Naive B cell (primary cell): ENCODE measurements around the gene RPUSD3. TPM values are rescaled to one million over a fixed set of nuclear protein-coding genes. Genes with fewer than 3 reads are reported as not detected.

ENCODE experiments used
- ATAC-seq, 2 donors: fragments of 150-1000 bp; cut with Tn5 transposase; 2 replicates each; pipeline ENCODE4 v1.10.0; 2021; ENCODE audit warnings: low read depth in 2 of 2, mild to moderate bottlenecking in 2 of 2, moderate library complexity in 2 of 2
- DNase-seq: peaks from one replicate; pipeline ENCODE4 v3.0.0; 2022
- H3K27ac Mint-ChIP-seq, 6 donors: one replicate each; pipeline ENCODE4 v1.8.0; 2020 to 2022; ENCODE audit warnings: mild to moderate bottlenecking in 6 of 6, mixed read lengths in 6 of 6, moderate library complexity in 5 of 6, inconsistent platforms in 2 of 6
- H3K27me3 Mint-ChIP-seq, 3 donors: one replicate each; pipeline ENCODE4 v1.8.0; 2021 to 2022; ENCODE audit warnings: mixed read lengths in 3 of 3, mild to moderate bottlenecking in 1 of 3
- H3K36me3 Mint-ChIP-seq, 2 donors: one replicate each; pipeline ENCODE4 v1.8.0; 2020 to 2022; ENCODE audit warnings: mixed read lengths in 2 of 2, inconsistent platforms in 1 of 2, mild to moderate bottlenecking in 1 of 2
- H3K4me1 Mint-ChIP-seq, 3 donors: one replicate each; pipeline ENCODE4 v1.8.0; 2020 to 2022; ENCODE audit warnings: mixed read lengths in 3 of 3, inconsistent platforms in 1 of 3, mild to moderate bottlenecking in 1 of 3, moderate library complexity in 1 of 3
- H3K4me3 Mint-ChIP-seq, 8 donors: one replicate each; pipeline ENCODE4 v1.8.0; 2020 to 2022; ENCODE audit warnings: mild to moderate bottlenecking in 8 of 8, mixed read lengths in 8 of 8, moderate library complexity in 8 of 8, inconsistent platforms in 2 of 8
- H3K9me3 Mint-ChIP-seq, 7 donors: one replicate each; pipeline ENCODE4 v1.8.0; 2020 to 2022; ENCODE audit warnings: mixed read lengths in 7 of 7, mild to moderate bottlenecking in 5 of 7, inconsistent platforms in 2 of 7, moderate library complexity in 1 of 7
- polyA plus RNA-seq, 6 donors: library from polyadenylated mRNA; unstranded; fragments of 300-500 nt; fragmentation: Illumina TruSeq; gene quantifications; one replicate each; pipeline ENCODE4 v1.2.3, GENCODE V29; 2021; ENCODE audit warnings: low read depth in 6 of 6

Gene RPUSD3, protein sequence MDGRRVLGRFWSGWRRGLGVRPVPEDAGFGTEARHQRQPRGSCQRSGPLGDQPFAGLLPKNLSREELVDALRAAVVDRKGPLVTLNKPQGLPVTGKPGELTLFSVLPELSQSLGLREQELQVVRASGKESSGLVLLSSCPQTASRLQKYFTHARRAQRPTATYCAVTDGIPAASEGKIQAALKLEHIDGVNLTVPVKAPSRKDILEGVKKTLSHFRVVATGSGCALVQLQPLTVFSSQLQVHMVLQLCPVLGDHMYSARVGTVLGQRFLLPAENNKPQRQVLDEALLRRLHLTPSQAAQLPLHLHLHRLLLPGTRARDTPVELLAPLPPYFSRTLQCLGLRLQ
- 10 to 100 TPM; 56.7 to 76.4 (median 65.2) TPM for polyA plus RNA-seq

DNA sequence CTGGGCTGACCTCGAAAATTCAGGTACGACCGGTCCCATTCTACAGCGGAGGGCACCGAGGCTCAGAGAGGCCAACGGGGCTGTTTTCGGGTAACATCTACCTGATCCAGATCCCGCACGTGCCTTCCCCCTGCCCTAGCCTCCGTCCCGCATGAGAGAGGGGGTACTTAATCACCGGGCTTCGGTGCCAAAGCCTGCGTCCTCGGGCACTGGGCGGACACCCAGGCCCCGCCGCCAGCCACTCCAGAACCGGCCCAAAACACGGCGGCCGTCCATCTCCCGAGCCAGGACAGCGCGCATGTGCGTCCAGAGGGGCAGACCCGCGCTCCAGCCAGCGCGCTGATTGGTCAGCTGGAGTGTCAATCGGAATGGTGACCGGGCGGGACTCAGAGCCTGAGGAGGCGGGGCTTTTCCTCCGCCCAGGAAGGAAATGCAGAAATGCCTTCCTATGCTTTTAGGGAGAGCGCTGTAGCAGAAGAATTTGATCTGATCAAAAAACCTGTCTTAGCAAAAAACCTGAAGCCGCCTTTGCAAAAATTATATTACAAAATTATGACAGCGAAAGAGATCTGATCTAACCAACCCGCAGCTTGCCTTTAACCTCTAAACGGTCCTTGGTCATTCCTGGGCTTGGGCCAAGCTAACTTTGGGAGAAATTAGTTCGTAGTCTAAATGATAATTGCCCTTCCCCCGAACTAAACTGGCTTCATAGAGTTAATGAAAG lies at the start of gene RPUSD3:
TSS of gene RPUSD3 (minus strand) at position 294 of the 724 bp plus-strand sequence. CDS start at position 276, 18 bp downstream.
- H3K4me1 Mint-ChIP-seq, result peaks cover 16 to 28% (median 25%) of the 10 kb centered on the region in 3 donors
- DNase-seq (peak; percentile 95), ATAC-seq (peak; percentile 99 to 100)
- peak within 1 kb of the TSS; percentile 88 to 95 (median 92) for H3K27ac Mint-ChIP-seq
- H3K9me3 Mint-ChIP-seq, result no peaks in the 10 kb centered on the region
- no peaks in the 10 kb centered on the region for H3K36me3 Mint-ChIP-seq
- peak within 1 kb of the TSS; percentile 98 to 100 (median 99) for H3K4me3 Mint-ChIP-seq
- no peaks in the 10 kb centered on the region for H3K27me3 Mint-ChIP-seq

- no peak for DNase-seq
Measured at GRCh38 chr3:9891072-9891622, 47.3 kb upstream of the RPUSD3 start.

GRCh38 chr3:9890249-9891071 lies 46.7 kb upstream of the RPUSD3 start, which contains the start of gene JAGN1:
TSS of gene JAGN1 (plus strand) at chr3:9890610. CDS start at chr3:9890723, 113 bp downstream.
- Mint-ChIP-seq H3K4me1 (peaks cover 33 to 48% (median 43%) of the 10 kb centered on the region in 3 donors), H3K27ac (peak within 1 kb of the TSS; percentile 98 to 100 (median 100)), H3K36me3 (peaks cover 10 to 12% of the 10 kb centered on the region in 2 donors), H3K27me3 (no peaks in the 10 kb centered on the region), H3K4me3 (peak within 1 kb of the TSS; percentile 89 to 100 (median 98)), H3K9me3 (peaks cover 0 to 2% (median 0%) of the 10 kb centered on the region in 7 donors)
- ATAC-seq, result peak; percentile 87 to 89
- peak; percentile 87 for DNase-seq

More at GRCh38 chr3:9891072-9891622, 47.3 kb upstream of the RPUSD3 start:
- Mint-ChIP-seq H3K4me1 (peaks cover 36 to 52% (median 43%) of the 10 kb centered on the region in 3 donors), H3K36me3 (peaks cover 10 to 12% of the 10 kb centered on the region in 2 donors), H3K4me3 (peak overlapping the region; percentile 89 to 100 (median 98)), H3K27me3 (no peaks in the 10 kb centered on the region), H3K9me3 (peaks cover 0 to 2% (median 0%) of the 10 kb centered on the region in 7 donors), H3K27ac (peak overlapping the region; percentile 98 to 100 (median 100))
- ATAC-seq, result no peak

- peaks cover 27 to 40% (median 35%) of the 10 kb centered on the region in 3 donors for H3K4me1 Mint-ChIP-seq
- peak overlapping the region in 3 of 6 donors; percentile 56 to 100 (median 98) for H3K27ac Mint-ChIP-seq
- no peak for DNase-seq
- H3K9me3 Mint-ChIP-seq, result peaks cover 0 to 2% (median 0%) of the 10 kb centered on the region in 7 donors
- H3K4me3 Mint-ChIP-seq, result peak overlapping the region in 5 of 8 donors; percentile 89 to 99 (median 98)
- no peak for ATAC-seq
- H3K27me3 Mint-ChIP-seq, result no peaks in the 10 kb centered on the region
- peaks cover 4 to 12% of the 10 kb centered on the region in 2 donors for H3K36me3 Mint-ChIP-seq
Measured at GRCh38 chr3:9889405-9889804, 45.6 kb upstream of the RPUSD3 start.

GRCh38 chr3:9888540-9888939 lies 44.7 kb upstream of the RPUSD3 start:
- peaks cover 0 to 2% (median 0%) of the 10 kb centered on the region in 7 donors for H3K9me3 Mint-ChIP-seq
- no peak for DNase-seq
- peak overlapping the region in 2 of 8 donors; percentile 77 to 99 for H3K4me3 Mint-ChIP-seq
- H3K27me3 Mint-ChIP-seq, result no peaks in the 10 kb centered on the region
- ATAC-seq, result no peak
- H3K36me3 Mint-ChIP-seq, result peaks cover 4 to 12% of the 10 kb centered on the region in 2 donors
- H3K27ac Mint-ChIP-seq, result peak overlapping the region in 4 of 6 donors; percentile 12 to 62 (median 47)
- H3K4me1 Mint-ChIP-seq, result peaks cover 20 to 31% (median 30%) of the 10 kb centered on the region in 3 donors

- H3K9me3 Mint-ChIP-seq, result peaks cover 0 to 2% (median 0%) of the 10 kb centered on the region in 7 donors
- H3K27ac Mint-ChIP-seq, result peak overlapping the region in 1 of 6 donors; percentile 38
- DNase-seq (no peak), ATAC-seq (no peak)
- H3K4me1 Mint-ChIP-seq, result peaks cover 12 to 23% (median 22%) of the 10 kb centered on the region in 3 donors
- peak overlapping the region in 1 of 8 donors; percentile 9 for H3K4me3 Mint-ChIP-seq
- H3K27me3 Mint-ChIP-seq, result no peaks in the 10 kb centered on the region
- peaks cover 4% of the 10 kb centered on the region in 2 donors for H3K36me3 Mint-ChIP-seq
Measured at GRCh38 chr3:9887480-9887879, 43.7 kb upstream of the RPUSD3 start.

GRCh38 chr3:9886328-9886727 lies 42.5 kb upstream of the RPUSD3 start:
- peaks cover 0 to 4% of the 10 kb centered on the region in 2 donors for H3K36me3 Mint-ChIP-seq
- no peaks in the 10 kb centered on the region for H3K9me3 Mint-ChIP-seq
- no peak for ATAC-seq

DNA sequence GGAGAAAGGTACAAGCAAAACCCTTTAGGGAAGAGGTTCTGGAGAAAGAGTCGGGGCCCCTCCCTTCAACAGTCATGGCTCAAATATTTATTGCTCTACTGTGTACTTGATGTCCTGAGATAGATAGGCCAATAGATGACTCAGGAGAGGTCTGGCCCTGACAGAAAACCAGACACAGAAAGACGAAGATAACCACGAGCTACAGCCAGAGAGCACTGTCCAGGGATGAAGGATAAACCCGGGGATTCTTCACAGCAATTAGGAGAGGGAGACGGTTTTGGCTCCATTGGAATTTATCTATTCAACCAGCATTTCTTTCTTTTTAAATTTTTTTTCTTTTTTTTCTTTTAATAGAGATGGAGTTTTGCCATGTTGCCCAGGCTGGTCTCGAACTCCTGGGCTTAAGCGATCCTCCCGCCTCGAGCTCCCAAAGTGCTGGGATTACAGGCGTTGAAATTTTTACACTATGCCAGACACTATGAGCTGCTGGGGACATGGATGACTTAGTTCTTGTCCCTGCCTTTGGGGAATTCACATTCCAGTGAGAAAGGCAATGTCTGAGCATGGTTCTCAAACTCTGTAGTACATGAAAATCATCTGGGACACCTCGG lies 40.9 kb upstream of the RPUSD3 start:
- ATAC-seq (no peak), DNase-seq (no peak)
- H3K27me3 Mint-ChIP-seq, result peaks cover 0 to 10% (median 0%) of the 10 kb centered on the region in 3 donors
- peaks cover 0 to 4% (median 0%) of the 10 kb centered on the region in 3 donors for H3K4me1 Mint-ChIP-seq
- no peaks in the 10 kb centered on the region for H3K36me3 Mint-ChIP-seq
- H3K27ac Mint-ChIP-seq, result peak overlapping the region in 1 of 6 donors; percentile 12
- H3K9me3 Mint-ChIP-seq, result no peaks in the 10 kb centered on the region
- peak overlapping the region in 1 of 8 donors; percentile 1 for H3K4me3 Mint-ChIP-seq

More at GRCh38 chr3:9886328-9886727, 42.5 kb upstream of the RPUSD3 start:
- Mint-ChIP-seq H3K27me3 (no peaks in the 10 kb centered on the region), H3K4me3 (no peak overlapping the region), H3K4me1 (peaks cover 5 to 15% (median 13%) of the 10 kb centered on the region in 3 donors), H3K27ac (no peak overlapping the region)
- DNase-seq, result no peak

GRCh38 chr3:9883706-9884554 lies 40.1 kb upstream of the RPUSD3 start:
- peaks cover 0 to 13% (median 0%) of the 10 kb centered on the region in 3 donors for H3K27me3 Mint-ChIP-seq
- DNase-seq (no peak), ATAC-seq (no peak)
- H3K9me3 Mint-ChIP-seq, result no peaks in the 10 kb centered on the region
- H3K4me1 Mint-ChIP-seq, result peaks cover 0 to 4% (median 0%) of the 10 kb centered on the region in 3 donors
- no peaks in the 10 kb centered on the region for H3K36me3 Mint-ChIP-seq
- no peak overlapping the region for H3K27ac Mint-ChIP-seq
- peak overlapping the region in 2 of 8 donors; percentile 1 to 54 for H3K4me3 Mint-ChIP-seq

- H3K27me3 Mint-ChIP-seq, result peaks cover 0 to 13% (median 0%) of the 10 kb centered on the region in 3 donors
- H3K36me3 Mint-ChIP-seq, result no peaks in the 10 kb centered on the region
- H3K4me3 Mint-ChIP-seq, result no peak overlapping the region
- H3K27ac Mint-ChIP-seq, result no peak overlapping the region
- H3K9me3 Mint-ChIP-seq, result no peaks in the 10 kb centered on the region
- ATAC-seq, result no peak
- no peaks in the 10 kb centered on the region for H3K4me1 Mint-ChIP-seq
- DNase-seq, result no peak
Measured at GRCh38 chr3:9881441-9881840, 37.6 kb upstream of the RPUSD3 start.

DNA sequence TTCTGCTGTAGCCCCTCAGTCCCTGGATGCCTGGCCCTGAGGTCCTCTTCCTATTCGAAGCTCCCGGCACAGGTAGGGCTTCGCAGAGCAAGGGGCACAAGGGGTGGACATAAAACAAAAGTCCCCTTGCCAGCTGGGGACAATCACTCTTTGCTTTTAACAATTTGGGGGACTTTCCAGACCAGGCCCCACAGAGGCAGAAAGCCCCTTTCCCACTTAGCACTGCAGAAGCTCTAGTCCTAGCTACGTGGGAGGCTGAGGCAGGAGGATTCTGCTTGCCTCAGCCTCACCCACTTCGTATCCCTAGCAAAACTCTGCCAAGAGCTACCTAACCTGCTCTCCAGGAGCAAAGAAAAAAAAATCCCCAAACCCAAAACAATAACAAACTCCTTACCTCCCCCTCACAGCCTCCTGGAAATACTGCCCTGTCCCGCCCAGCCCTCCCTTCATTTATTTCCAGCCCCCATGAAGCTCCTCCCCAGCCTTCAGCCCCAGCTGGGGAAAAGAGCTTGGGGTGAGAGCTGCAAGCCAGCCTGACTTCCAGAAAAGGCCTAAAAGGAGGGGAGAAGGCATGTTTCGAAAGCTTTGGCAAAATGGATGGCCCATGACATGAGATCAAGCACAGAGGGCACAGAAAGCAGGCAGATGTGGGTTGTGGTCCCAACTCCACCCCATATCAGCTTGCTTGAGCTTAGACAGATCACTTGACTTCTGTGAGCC lies 36.2 kb upstream of the RPUSD3 start, which contains the start of gene CIDEC:
TSS of gene CIDEC (minus strand) at position 424 of the 720 bp plus-strand sequence. CDS start 1,767 bp downstream, outside the sequence.
- H3K9me3 Mint-ChIP-seq, result no peaks in the 10 kb centered on the region
- no peak within 1 kb of the TSS for H3K27ac Mint-ChIP-seq
- peaks cover 0 to 18% (median 0%) of the 10 kb centered on the region in 3 donors for H3K27me3 Mint-ChIP-seq
- H3K4me3 Mint-ChIP-seq, result peak within 1 kb of the TSS in 1 of 8 donors; percentile 15
- no peaks in the 10 kb centered on the region for H3K36me3 Mint-ChIP-seq
- ATAC-seq (no peak), DNase-seq (no peak)
- no peaks in the 10 kb centered on the region for H3K4me1 Mint-ChIP-seq
